ENCODE results near the gene PRRC2C.
"Not testable (repeated sequence)": the region's sequence is repeated elsewhere in the genome, so short reads cannot be mapped to it uniquely, and the experiment has no call there.

Gene PRRC2C

GRCh38 chr1:171485375-171486047, at the start of gene PRRC2C:
PRRC2C (plus strand) TSS chr1:171485530; CDS start chr1:171512089, 26,559 bp downstream.
- DNase-seq (ENCODE audit: low spot score): peak; percentile 98

GRCh38 chr1:171438441-171438840, 46.9 kb upstream of the PRRC2C start:
- DNase-seq (ENCODE audit: low spot score): no peak

- DNase-seq (ENCODE audit: low spot score): not testable (repeated sequence)
These were observed 45.1 kb upstream of the PRRC2C start for GRCh38 chr1:171440201-171440600.

GRCh38 chr1:171441278-171441895, 43.9 kb upstream of the PRRC2C start:
- not testable (repeated sequence) for DNase-seq (ENCODE audit: low spot score)

GRCh38 chr1:171446386-171446785, 38.9 kb upstream of the PRRC2C start:
- no peak for DNase-seq (ENCODE audit: low spot score)

- DNase-seq (ENCODE audit: low spot score): no peak
These were observed 29.4 kb upstream of the PRRC2C start for GRCh38 chr1:171455967-171456366.

GRCh38 chr1:171457412-171457811, 27.9 kb upstream of the PRRC2C start:
- no peak for DNase-seq (ENCODE audit: low spot score)

GRCh38 chr1:171460018-171460620, 25.2 kb upstream of the PRRC2C start:
- no peak for DNase-seq (ENCODE audit: low spot score)

GRCh38 chr1:171467626-171468025, 17.7 kb upstream of the PRRC2C start:
- no peak for DNase-seq (ENCODE audit: low spot score)

GRCh38 chr1:171468120-171468750, 17.1 kb upstream of the PRRC2C start:
- DNase-seq (ENCODE audit: low spot score): no peak

GRCh38 chr1:171470726-171471125, 14.6 kb upstream of the PRRC2C start:
- DNase-seq (ENCODE audit: low spot score): no peak

GRCh38 chr1:171472183-171472647, 13.1 kb upstream of the PRRC2C start:
- DNase-seq (ENCODE audit: low spot score): no peak

GRCh38 chr1:171476829-171477228, 8.5 kb upstream of the PRRC2C start:
- DNase-seq (ENCODE audit: low spot score): no peak

- no peak for DNase-seq (ENCODE audit: low spot score)
These were observed 7.5 kb upstream of the PRRC2C start for GRCh38 chr1:171477804-171478203.

GRCh38 chr1:171480035-171480434, 5.3 kb upstream of the PRRC2C start:
- DNase-seq (ENCODE audit: low spot score): no peak

- DNase-seq (ENCODE audit: low spot score): no peak
These were observed 463 bp upstream of the PRRC2C start for GRCh38 chr1:171484760-171485374.

- DNase-seq (ENCODE audit: low spot score): peak; percentile 34
These were observed 754 bp downstream of the PRRC2C start for GRCh38 chr1:171486048-171486519.

GRCh38 chr1:171487038-171487437, 1.7 kb downstream of the PRRC2C start:
- DNase-seq (ENCODE audit: low spot score): no peak

GRCh38 chr1:171488190-171488929, 3.0 kb downstream of the PRRC2C start:
- no peak for DNase-seq (ENCODE audit: low spot score)

- no peak for DNase-seq (ENCODE audit: low spot score)
These were observed 8.7 kb downstream of the PRRC2C start for GRCh38 chr1:171494076-171494475.

- DNase-seq (ENCODE audit: low spot score): no peak
These were observed 10.1 kb downstream of the PRRC2C start for GRCh38 chr1:171495444-171495843.
